Type B pancreatic cell (in vitro differentiated cells): Measurements from ENCODE around the gene CAGE1. TPM values are rescaled to one million over a fixed set of nuclear protein-coding genes. Genes with fewer than 3 reads are reported as not detected.
"Not testable (repeated sequence)": the region's sequence is repeated elsewhere in the genome, so short reads cannot be mapped to it uniquely, and the experiment has no call there.

ENCODE experiments used
- DNase-seq: peaks from one replicate; pipeline ENCODE4 v3.0.0; 2021; ENCODE audit warnings: mixed read lengths; ENCODE audit not compliant: unreplicated experiment; ENCODE audit errors: extremely low spot score
- H3K27ac Mint-ChIP-seq: 2 replicates; pipeline ENCODE4 v1.8.0; 2021; ENCODE audit warnings: mild to moderate bottlenecking, mixed read lengths
- H3K27me3 Mint-ChIP-seq: 2 replicates; pipeline ENCODE4 v1.8.0; 2021; ENCODE audit warnings: mixed read lengths
- H3K36me3 Mint-ChIP-seq: 2 replicates; pipeline ENCODE4 v1.8.0; 2021; ENCODE audit warnings: mixed read lengths
- H3K4me1 Mint-ChIP-seq: one replicate; pipeline ENCODE4 v1.8.0; 2021; ENCODE audit warnings: mixed read lengths; ENCODE audit not compliant: unreplicated experiment
- H3K4me3 Mint-ChIP-seq: 2 replicates; pipeline ENCODE4 v1.8.0; 2021; ENCODE audit warnings: mild to moderate bottlenecking, mixed read lengths
- H3K9me3 Mint-ChIP-seq: 2 replicates; pipeline ENCODE4 v1.8.0; 2021; ENCODE audit warnings: mixed read lengths
- CTCF ChIP-seq: fragments of 200-600 bp; sonication (generic); conservative IDR thresholded peaks from 2 replicates; pipeline ENCODE4 v1.5.0; 2021; ENCODE audit warnings: antibody characterized with exemption, mild to moderate bottlenecking
- total RNA-seq: library from RNA; stranded (reverse); gene quantifications from 2 replicates; pipeline ENCODE4 v1.2.1, GENCODE V29; 2021; ENCODE audit warnings: low replicate concordance

Gene CAGE1
- total RNA-seq, 1 donor from 2014 or later, result 0.19 TPM

DNA sequence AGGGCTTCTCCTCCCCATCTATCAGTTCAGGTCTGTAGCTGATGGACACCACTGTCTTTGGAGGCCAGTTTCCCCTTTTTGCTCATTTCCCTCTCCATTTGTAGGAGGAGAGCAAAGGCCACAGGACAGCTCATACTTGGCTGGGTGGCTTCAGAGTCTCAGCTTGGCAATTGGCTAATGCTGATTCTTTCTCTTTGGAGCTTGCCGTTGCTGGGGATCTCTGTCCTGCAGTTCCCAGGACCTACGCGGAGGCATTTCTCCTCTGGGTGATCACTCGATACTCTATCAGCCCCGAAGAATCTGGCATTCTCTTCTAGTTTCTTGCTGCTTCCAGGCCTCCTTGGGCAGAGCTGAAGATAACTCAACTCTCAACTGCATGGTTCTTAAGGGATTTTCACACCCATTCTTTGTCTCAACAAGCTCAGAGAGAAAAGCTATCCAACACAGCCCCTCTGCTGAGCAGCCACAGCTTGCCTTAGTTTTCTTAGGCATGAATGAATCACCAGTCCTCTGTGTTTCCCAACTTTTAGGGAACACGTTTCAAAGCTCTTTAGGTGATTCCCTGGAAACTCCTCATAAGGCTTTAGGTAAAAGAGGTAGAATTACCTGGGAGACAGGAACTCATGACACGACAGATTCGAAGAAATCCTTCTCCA, 57.3 kb downstream of the CAGE1 start:
- Mint-ChIP-seq H3K27ac (no peak overlapping the region), H3K9me3 (no peaks in the 10 kb centered on the region), H3K36me3 (no peaks in the 10 kb centered on the region), H3K4me1 (no peaks in the 10 kb centered on the region), H3K27me3 (no peaks in the 10 kb centered on the region), H3K4me3 (no peak overlapping the region)
- DNase-seq, result no peak
- no peak for TF ChIP-seq CTCF

DNA sequence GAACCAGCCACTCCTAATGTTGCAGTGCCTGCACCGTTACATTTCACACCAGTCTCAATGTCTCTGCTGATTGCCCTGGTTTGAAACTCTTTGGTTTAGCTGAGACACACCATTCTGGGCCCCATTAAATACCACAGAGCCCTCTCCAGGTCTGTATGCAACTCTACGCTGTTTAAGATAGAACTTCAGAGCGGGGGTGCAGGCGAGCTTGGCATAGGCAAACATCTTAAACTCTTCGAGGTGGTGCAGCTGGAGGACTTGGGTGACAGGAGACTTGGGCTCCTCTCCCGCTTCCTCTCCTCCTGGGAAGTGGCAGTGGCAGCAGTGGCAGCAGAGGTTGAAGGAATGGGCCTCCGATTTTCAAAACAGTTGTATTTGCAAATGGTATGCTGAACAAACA, 58.1 kb downstream of the CAGE1 start:
- Mint-ChIP-seq H3K27ac (no peak overlapping the region), H3K27me3 (no peaks in the 10 kb centered on the region), H3K4me3 (no peak overlapping the region), H3K36me3 (no peaks in the 10 kb centered on the region), H3K4me1 (no peaks in the 10 kb centered on the region), H3K9me3 (no peaks in the 10 kb centered on the region)
- TF ChIP-seq CTCF, result no peak
- no peak for DNase-seq

- no peaks in the 10 kb centered on the region for H3K4me1 Mint-ChIP-seq
- no peak for DNase-seq
- no peak overlapping the region for H3K4me3 Mint-ChIP-seq
- no peak overlapping the region for H3K27ac Mint-ChIP-seq
- no peaks in the 10 kb centered on the region for H3K36me3 Mint-ChIP-seq
- TF ChIP-seq CTCF, result no peak
- H3K9me3 Mint-ChIP-seq, result no peaks in the 10 kb centered on the region
- H3K27me3 Mint-ChIP-seq, result no peaks in the 10 kb centered on the region
These were observed 61.3 kb downstream of the CAGE1 start for GRCh38 chr6:7328243-7328642.

GRCh38 chr6:7325750-7326149, 63.8 kb downstream of the CAGE1 start:
- Mint-ChIP-seq H3K9me3 (no peaks in the 10 kb centered on the region), H3K4me1 (no peaks in the 10 kb centered on the region), H3K36me3 (no peaks in the 10 kb centered on the region), H3K4me3 (no peak overlapping the region), H3K27me3 (no peaks in the 10 kb centered on the region), H3K27ac (no peak overlapping the region)
- DNase-seq, result no peak
- TF ChIP-seq CTCF, result no peak

- TF ChIP-seq CTCF, result no peak
- H3K27ac Mint-ChIP-seq, result no peak overlapping the region
- no peaks in the 10 kb centered on the region for H3K4me1 Mint-ChIP-seq
- H3K4me3 Mint-ChIP-seq, result no peak overlapping the region
- no peaks in the 10 kb centered on the region for H3K27me3 Mint-ChIP-seq
- H3K9me3 Mint-ChIP-seq, result no peaks in the 10 kb centered on the region
- DNase-seq, result no peak
- H3K36me3 Mint-ChIP-seq, result no peaks in the 10 kb centered on the region
These were observed 65.0 kb downstream of the CAGE1 start for GRCh38 chr6:7324520-7324919.

GRCh38 chr6:7323074-7323473, 66.5 kb downstream of the CAGE1 start:
- Mint-ChIP-seq H3K27me3 (no peaks in the 10 kb centered on the region), H3K4me1 (no peaks in the 10 kb centered on the region), H3K27ac (no peak overlapping the region), H3K36me3 (no peaks in the 10 kb centered on the region), H3K9me3 (no peaks in the 10 kb centered on the region), H3K4me3 (no peak overlapping the region)
- TF ChIP-seq CTCF, result no peak
- DNase-seq, result no peak

DNA sequence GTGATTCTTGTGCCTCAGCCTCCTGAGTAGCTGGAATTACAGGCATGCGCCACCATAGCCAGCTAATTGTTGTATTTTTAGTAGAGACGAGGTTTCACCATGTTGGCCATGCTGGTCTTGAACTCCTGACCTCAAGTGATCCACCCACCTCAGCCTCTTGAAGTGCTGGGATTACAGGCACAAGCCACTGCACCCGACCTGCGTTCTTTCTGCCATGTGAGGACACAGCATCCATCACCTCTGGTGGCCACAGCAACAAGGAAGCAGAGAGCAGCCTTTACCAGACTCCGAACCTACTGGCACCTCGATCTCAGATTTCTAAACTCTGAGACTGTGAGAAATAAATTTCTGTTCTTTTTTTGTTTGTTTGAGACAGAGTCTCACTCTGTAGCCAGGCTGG, 67.7 kb downstream of the CAGE1 start:
- H3K9me3 Mint-ChIP-seq, H3K36me3 Mint-ChIP-seq, H3K27me3 Mint-ChIP-seq, DNase-seq, H3K4me1 Mint-ChIP-seq, H3K4me3 Mint-ChIP-seq, H3K27ac Mint-ChIP-seq: not testable (repeated sequence)

DNA sequence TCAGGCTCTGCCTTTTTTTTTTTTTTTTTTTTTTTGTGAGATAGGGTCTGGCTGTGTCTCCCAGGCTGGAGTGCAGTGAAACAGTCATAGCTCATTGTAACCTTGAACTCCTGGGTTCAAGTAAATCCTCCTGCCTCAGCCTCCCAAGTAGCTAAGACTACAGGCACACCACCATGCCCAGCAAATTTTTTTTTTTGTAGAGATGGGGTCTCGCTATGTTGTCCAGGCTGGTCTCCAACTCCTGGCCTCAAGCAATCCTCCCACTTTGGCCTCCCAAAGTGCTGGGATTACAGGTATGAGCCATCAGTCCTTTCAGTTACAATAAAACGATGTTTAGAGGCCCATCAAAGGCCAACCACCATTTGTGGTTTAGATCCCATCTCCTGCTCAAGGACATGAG, 70.1 kb downstream of the CAGE1 start:
- H3K27me3 Mint-ChIP-seq, DNase-seq, H3K9me3 Mint-ChIP-seq, H3K27ac Mint-ChIP-seq, H3K4me1 Mint-ChIP-seq, H3K36me3 Mint-ChIP-seq, H3K4me3 Mint-ChIP-seq: not testable (repeated sequence)
